GM19452 (cell line): Measurements from ENCODE around the gene RAD51B.

Experiments used
- ATAC-seq: cut with Tn5 transposase; IDR thresholded peaks from one replicate; pipeline ENCODE4 v1.9.1; 2021; ENCODE audit not compliant: unreplicated experiment

The RAD51B gene

GRCh38 chr14:68493152-68493911, 673.8 kb downstream of the RAD51B start:
- ATAC-seq: no peak

DNA sequence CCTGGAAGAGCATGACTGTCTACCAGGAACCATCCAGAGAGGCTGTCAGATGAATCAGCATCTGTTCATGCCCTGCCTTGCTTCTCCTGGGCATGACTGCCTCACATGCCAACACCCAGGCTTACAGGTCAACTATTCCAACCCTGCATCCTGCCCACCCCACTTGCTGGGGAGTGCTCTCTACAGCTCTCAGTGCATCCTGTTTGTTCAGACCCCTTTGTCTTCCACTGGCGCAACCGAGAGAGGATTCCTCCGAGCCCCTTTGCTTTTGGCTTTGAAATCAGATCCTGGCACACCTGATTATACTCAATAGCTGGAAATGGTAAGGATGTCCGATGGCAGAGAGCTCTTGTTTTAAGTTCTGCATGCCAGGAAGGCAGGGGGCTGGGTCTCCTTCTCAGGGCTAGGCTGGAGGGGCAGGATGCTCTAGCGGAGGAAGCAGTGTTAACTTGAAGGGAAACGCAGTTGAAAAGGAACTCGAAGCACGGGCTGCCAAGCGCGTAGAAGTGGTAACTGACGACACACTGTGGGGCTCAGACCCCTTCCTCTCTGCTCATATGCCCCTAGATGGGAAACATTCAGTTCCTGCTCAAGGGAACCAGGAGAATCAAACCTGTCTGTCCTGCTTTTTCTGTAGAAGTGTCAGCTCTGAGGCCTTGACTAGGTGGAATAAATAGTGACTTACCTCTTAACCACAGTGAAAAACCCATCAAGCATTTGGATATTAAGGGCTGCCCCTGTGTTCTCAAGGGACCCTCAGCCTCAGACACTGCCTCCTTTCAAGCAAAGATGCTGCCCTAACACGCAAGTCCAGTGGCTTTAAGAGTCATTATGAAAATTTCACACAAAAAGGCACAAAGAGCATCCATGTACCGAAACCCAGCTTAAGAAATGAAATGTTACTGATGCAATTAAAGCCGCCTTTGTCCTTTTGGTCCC, 675.8 kb downstream of the RAD51B start:
- ATAC-seq: no peak

GRCh38 chr14:68497011-68497410, 677.4 kb downstream of the RAD51B start:
- no peak for ATAC-seq

- ATAC-seq: no peak
These were observed 679.9 kb downstream of the RAD51B start for GRCh38 chr14:68499451-68499850.

DNA sequence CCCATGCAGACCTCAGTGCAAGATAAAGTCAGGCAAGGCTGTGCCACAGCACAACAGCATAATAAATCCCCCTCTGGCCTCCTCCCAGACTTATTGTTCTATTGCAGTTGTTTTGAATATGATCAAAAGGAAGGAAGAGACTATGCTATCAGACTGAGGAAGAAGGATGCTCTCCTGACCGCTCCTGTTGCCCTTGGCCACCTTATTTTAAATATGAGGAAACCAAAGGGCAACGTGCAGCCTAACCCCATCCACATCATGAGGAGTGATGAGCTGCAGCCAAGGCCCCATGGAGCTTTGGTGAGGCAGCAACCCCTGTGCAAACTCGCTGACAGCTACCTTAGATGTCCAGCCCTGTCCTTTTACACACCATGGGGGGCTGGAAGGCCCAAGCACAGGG, 681.6 kb downstream of the RAD51B start:
- no peak for ATAC-seq

GRCh38 chr14:68501614-68502052, 682.1 kb downstream of the RAD51B start:
- ATAC-seq: no peak

GRCh38 chr14:68502230-68502629, 682.7 kb downstream of the RAD51B start:
- no peak for ATAC-seq

DNA sequence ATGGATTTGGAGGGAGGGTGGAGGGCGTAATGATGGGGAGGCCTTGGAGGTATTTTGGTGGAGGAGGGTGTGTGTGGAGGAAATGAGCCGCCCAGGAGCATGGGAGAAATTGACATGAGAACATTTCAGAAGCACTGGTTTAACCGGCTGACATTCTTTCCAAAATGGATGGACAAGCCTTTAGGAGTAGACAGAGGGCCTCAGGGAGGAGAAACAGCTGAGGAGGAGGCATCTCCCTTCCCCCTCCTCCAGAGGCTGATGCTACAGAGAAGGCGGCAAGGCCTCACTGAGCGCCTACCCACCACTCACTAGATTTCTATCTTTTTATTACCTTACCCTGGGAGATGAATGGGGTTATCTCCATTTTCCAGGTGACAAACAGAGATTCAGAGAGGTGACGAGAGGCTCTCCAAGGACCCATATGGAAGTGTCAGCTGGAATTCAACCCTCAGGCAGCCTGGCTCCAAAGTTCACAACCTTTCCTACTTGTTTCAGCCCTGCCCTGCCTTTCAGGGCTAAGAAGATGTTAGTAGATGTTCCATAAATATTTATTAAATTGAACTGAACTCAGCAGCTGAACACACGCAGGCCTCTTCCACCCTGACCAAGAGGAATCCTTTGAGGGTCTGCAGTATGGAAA, 683.7 kb downstream of the RAD51B start:
- no peak for ATAC-seq

GRCh38 chr14:68504861-68505260, 685.3 kb downstream of the RAD51B start:
- ATAC-seq: no peak

DNA sequence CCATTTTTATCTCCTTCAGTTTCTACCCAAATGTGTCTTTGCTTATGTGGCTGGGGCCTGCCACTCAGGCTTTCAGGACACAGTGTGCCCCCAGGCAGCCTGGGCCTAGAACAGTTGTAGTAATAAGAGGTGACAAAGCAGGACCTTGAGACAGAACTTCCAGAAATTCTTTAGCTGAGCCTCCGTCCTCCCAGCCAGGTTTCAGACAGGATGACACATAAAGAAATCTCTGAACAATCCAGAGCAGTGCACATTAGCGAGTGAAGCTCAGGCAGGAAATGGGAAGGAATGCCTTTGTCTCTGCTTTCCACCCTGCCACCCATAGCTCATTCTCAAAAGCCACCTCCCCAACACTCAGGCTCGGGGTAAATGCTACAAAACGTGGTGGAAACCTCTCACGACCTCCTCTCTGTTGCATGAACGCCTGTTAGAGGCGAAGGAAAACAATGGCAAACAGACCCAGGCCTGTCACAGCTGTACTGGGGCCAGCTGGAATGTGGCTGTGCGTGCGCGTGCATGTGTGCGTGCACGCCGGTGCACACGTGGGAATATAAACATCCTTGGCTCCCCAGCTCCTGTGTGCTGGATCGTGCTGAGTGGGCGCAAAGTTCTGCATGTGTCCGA, 686.6 kb downstream of the RAD51B start:
- peak; percentile 11 for ATAC-seq

- ATAC-seq: peak; percentile 70
These were observed 687.3 kb downstream of the RAD51B start for GRCh38 chr14:68506645-68507419.

GRCh38 chr14:68507544-68508081, 688.0 kb downstream of the RAD51B start:
- no peak for ATAC-seq

DNA sequence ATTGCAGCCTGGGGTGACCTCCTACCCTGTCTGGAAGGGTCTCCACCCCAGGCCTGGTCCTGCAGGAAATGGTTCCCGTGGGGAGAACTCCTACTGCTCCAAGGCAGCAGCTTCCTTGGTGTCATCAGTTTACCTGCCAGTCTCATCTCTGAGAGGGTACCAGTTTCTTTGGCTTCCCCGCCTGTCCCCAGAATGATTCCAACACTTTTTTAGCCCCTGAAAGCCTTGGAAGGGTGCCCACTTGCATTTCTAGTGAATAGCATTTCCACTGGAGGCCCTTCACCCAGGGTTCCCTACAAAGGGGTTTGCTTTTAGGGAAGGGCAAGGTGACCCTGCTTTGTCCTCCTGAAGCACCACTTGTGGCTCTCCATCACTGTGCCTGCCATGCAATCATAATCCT, 689.0 kb downstream of the RAD51B start:
- no peak for ATAC-seq

DNA sequence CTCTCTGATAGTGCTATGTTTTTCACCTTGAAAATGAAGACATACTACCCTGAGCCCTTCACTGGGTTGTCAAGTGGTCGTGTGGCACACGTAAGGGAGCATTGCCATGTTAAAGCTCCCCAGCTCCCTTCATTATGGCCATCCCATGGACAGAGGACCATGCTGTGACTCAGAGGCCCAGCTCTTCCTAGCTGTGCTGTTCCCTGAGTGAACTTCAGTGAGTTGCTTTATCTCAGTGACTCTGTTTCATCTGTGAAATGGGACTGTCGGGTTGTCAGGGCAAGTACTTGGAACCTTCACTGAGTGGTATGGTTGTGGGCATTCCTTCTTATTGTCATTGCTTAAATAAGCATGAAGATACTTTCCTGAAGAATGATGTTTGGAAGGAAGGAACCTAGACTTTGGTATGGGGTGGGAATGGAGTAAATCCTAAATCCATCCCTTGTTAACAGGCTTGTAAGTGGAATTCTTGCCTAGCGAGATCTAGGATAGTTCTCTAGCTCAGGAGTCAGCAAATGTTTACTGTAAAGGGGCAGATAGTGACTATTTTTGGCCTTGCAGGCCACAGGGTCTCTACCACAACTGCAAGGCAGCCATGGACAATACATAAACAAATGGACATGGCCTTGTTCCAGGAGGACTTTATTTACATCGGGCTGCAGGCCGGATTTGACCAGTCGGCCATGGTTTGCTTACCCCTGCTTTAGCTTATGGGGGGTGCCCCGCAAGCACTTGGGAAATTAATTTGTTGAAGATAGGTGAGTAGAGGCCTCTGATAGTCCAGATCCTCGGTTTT, 689.8 kb downstream of the RAD51B start:
- no peak for ATAC-seq

DNA sequence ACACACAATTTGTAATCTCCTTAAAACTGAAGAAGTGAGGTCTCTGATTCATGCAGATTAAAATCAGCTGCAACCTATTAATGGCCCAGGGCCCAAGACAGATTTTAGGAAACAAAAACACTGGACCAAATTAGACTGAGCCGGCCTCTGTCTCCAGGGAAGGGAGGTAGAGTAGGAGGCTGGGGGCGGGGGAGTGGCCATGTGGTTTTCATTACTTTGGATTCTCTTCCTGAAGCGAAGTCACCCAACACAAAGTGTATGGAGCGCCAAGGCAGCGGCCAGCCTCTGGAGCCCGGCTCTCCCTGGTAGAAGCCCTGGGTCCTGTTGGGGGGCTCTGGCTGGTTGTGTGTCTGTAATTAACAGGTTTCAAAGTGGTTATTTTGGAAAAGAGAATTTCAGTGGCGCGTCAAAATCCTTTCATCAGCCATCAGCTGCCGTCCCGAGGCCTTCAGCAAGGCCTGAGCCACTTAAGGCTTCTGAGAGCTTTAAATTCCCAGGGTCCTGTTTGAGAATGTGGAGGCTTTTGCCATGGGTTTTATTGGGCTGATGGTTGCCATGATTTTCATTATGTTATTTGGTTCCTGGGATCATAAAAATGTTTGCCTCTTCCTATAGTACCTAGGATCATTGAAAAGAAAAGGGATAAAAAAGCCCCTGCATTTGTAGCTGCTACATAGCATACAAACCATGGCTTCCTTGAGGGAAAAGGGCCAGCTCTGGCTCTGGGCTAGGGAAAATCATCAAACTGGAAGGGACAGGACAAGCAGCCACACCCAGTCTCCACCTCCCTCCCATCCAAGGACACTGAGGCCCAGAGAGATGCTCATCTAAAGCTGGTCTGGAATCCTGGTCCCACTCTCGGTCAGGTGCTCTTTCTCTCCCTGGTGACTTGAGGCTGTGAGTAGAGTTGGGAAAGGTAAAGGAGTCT, 690.9 kb downstream of the RAD51B start:
- no peak for ATAC-seq

DNA sequence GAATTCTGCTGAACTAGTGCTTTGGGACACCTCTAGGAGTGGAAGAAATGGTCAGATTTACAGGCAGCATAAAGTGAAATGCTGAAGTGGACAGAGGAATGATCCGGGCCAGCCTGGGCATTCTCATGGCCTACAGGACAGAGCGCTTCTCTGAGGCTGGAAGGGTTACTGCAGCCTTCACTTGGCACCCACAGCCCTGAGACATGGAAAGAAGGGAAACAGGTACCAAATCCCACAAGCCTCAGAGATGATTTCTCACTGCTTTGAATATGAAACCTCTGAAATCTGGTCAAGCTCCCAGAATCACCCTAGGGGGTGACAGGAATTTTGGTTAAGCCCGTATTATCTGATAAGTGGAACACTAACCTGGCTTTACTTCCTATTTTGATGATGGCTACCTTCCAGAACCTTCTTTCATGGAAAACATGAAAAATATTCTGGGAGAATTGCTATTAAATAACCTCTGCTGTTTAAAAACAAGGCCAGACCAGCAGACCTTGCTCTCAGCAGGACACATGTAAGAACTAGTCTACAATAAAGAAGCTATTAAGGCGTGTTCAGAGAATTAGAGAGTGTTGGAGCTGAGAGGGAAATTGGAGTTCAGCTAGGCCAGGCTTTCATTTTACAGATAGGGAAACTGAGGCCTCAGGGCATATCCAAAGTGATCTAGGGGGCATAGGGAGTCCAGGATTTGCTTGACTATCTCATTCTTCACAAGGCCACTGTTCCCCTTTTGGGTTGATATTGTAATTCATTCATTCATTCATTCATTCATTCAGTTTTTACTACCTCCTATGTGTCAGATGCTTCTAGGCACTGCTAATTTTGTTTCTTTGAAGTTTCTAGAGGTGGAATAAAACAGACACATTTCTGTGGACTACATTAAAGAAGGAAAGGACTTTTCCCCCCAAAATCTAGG, 691.8 kb downstream of the RAD51B start:
- no peak for ATAC-seq

GRCh38 chr14:68512088-68512487, 692.5 kb downstream of the RAD51B start:
- ATAC-seq: no peak
